ENCODE data around the gene MRPL10.

Gene MRPL10

GRCh38 chr17:47792457-47792856 is 38.9 kb downstream of the MRPL10 start:
- H3K4me3 ChIP-seq (ENCODE audit: low read depth, low read length) = no peak overlapping the region
- DNase-seq (ENCODE audit: low read depth) = no peak
- TF ChIP-seq, protein P1, sequence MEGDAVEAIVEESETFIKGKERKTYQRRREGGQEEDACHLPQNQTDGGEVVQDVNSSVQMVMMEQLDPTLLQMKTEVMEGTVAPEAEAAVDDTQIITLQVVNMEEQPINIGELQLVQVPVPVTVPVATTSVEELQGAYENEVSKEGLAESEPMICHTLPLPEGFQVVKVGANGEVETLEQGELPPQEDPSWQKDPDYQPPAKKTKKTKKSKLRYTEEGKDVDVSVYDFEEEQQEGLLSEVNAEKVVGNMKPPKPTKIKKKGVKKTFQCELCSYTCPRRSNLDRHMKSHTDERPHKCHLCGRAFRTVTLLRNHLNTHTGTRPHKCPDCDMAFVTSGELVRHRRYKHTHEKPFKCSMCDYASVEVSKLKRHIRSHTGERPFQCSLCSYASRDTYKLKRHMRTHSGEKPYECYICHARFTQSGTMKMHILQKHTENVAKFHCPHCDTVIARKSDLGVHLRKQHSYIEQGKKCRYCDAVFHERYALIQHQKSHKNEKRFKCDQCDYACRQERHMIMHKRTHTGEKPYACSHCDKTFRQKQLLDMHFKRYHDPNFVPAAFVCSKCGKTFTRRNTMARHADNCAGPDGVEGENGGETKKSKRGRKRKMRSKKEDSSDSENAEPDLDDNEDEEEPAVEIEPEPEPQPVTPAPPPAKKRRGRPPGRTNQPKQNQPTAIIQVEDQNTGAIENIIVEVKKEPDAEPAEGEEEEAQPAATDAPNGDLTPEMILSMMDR (IDR thresholded peaks at IDR 0.05; ENCODE audit: low read depth, low read length, missing control alignments) = no peak

DNA sequence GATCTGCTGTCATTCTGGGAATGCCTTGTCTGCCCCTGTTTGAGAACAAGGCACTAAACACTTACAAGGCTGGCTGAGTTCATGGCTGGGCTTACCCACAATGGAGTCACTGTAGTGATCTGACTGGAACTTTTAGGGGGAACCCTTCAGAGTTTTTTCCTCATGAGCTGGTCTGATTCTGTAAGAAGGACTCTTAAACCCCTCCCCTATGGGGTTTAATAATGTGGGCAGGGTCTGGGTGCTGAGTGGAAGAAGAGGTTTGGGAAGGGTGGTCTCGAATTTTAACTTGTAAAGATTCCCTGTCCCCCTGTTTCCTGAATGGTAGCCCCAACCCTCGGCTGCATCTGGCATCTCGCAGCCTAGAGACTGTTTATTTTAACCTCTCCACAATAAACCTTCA is 40.3 kb downstream of the MRPL10 start:
- TF ChIP-seq, protein P1 (IDR thresholded peaks at IDR 0.05; ENCODE audit: low read depth, low read length, missing control alignments) = no peak
- no peak for DNase-seq (ENCODE audit: low read depth)

GRCh38 chr17:47789611-47790561 is 41.5 kb downstream of the MRPL10 start:
- TF ChIP-seq, protein P1 (IDR thresholded peaks at IDR 0.05; ENCODE audit: low read depth, low read length, missing control alignments) = peak; percentile 60
- DNase-seq (ENCODE audit: low read depth) = no peak
- no peak overlapping the region for H3K4me3 ChIP-seq (ENCODE audit: low read depth, low read length)

More for the DNA sequence above, 40.3 kb downstream of the MRPL10 start:
- H3K4me3 ChIP-seq (ENCODE audit: low read depth, low read length) = no peak overlapping the region

- TF ChIP-seq, protein P1 (IDR thresholded peaks at IDR 0.05; ENCODE audit: low read depth, low read length, missing control alignments) = no peak
- H3K4me3 ChIP-seq (ENCODE audit: low read depth, low read length) = no peak overlapping the region
- no peak for DNase-seq (ENCODE audit: low read depth)
Observed at GRCh38 chr17:47785538-47786123, 45.7 kb downstream of the MRPL10 start.

DNA sequence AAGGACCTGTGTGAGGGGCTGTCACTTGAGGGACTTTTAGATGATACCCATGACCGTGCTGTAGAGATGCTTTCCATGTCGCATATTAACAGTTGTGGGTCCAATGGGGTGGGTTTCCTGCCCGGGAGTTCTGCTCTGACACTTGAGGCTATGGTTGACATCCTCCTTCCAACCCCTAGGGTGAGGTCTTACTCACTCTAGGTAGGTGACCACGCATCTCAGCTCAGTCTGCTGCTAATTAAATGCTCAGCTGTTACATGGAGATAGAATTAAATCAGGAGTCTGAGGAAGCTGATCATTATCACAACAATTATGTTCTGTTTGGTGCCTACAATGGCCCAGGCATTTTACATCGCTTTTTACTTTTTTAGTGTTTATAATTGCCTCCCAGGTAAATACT is 49.9 kb downstream of the MRPL10 start:
- TF ChIP-seq, protein P1 (IDR thresholded peaks at IDR 0.05; ENCODE audit: low read depth, low read length, missing control alignments) = no peak
- no peak overlapping the region for H3K4me3 ChIP-seq (ENCODE audit: low read depth, low read length)

DNA sequence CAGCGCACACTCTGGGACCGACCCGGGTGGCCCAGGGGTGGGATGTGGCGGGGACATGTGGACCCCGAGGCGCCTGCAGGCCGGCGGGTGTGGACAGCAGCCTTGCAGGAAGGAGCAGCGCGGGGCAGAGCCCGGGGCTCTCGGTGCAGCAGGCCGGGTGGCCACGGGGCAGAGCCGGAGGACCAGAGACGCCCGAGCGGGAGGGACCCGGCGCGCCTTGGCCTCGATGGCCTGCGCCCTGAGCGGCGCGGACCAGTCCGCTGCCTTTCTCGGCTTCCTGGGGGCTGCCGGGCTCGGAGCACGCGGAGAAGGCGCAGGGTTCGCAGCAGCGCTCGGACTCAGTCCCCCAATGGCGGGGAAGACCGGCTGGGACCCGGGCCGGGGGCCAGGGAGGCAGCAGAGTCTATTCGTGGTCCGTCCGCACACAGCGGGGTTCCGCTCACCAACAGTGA is 53.1 kb downstream of the MRPL10 start:
- TF ChIP-seq, protein P1 (IDR thresholded peaks at IDR 0.05; ENCODE audit: low read depth, low read length, missing control alignments) = no peak

More for the DNA sequence above, 49.9 kb downstream of the MRPL10 start:
- DNase-seq (ENCODE audit: low read depth) = no peak

More for the DNA sequence above, 53.1 kb downstream of the MRPL10 start:
- no peak overlapping the region for H3K4me3 ChIP-seq (ENCODE audit: low read depth, low read length)
- no peak for DNase-seq (ENCODE audit: low read depth)

All from GM12864 (cell line).